Measurements from ENCODE around the gene LAD1. TPM values are rescaled to one million over a fixed set of nuclear protein-coding genes. Genes with fewer than 3 reads are reported as not detected.
A peak's percentile ranks its signal among the peaks of the same experiment; 100 is the strongest.

The LAD1 gene
- total and polyA plus RNA-seq, 2 experiments from 2014 or later, result not detected

- no peaks in the 10 kb centered on the region for H3K36me3 ChIP-seq (ENCODE audit: low read depth)
- WGBS, 2 experiments (ENCODE audit: low coverage in 1 of 2, low lambda C conversion rate in 2 of 2, missing lambda C conversion rate in 2 of 2), result 91 to 96% methylated on average over 7 of the region's 7 CpGs
- no peaks in the 10 kb centered on the region for H3K9me3 ChIP-seq (ENCODE audit: low read depth)
- H3K27me3 ChIP-seq (replicated peaks; ENCODE audit: insufficient read depth), result no peaks in the 10 kb centered on the region
- H3K9ac ChIP-seq, result no peak overlapping the region
- DNase-seq, result no peak
- no peak overlapping the region for H3K27ac ChIP-seq
- no peak overlapping the region for H3K4me3 ChIP-seq
- H2AFZ ChIP-seq, result no peak overlapping the region
- H3K4me1 ChIP-seq (ENCODE audit: insufficient read depth), result peaks cover 10% of the 10 kb centered on the region
- in situ Hi-C loops (cut with MboI), result no loop called here
- no peaks in the 10 kb centered on the region for H3K9me2 ChIP-seq (ENCODE audit: insufficient read depth)
- TF ChIP-seq EZH2phosphoT487 (IDR thresholded peaks at IDR 0.05; ENCODE audit: insufficient read depth, low read depth) (no peak), EZH2 (IDR thresholded peaks at IDR 0.05; ENCODE audit: insufficient read depth, poor library complexity, severe bottlenecking) (no peak)
- no peak overlapping the region for H3K4me2 ChIP-seq (ENCODE audit: unreplicated experiment)
- H4K20me1 ChIP-seq (ENCODE audit: insufficient read depth), result no peaks in the 10 kb centered on the region
- H3F3A ChIP-seq (ENCODE audit: insufficient read depth), result no peaks in the 10 kb centered on the region
- H3K79me2 ChIP-seq (ENCODE audit: insufficient read depth), result no peaks in the 10 kb centered on the region
These were observed 44.6 kb upstream of the LAD1 start for GRCh38 chr1:201443747-201444146.

GRCh38 chr1:201436969-201437368, 37.8 kb upstream of the LAD1 start:
- Histone ChIP-seq H3K4me2 (ENCODE audit: unreplicated experiment) (no peak overlapping the region), H2AFZ (no peak overlapping the region), H3K27ac (no peak overlapping the region), H3K79me2 (ENCODE audit: insufficient read depth) (no peaks in the 10 kb centered on the region), H4K20me1 (ENCODE audit: insufficient read depth) (no peaks in the 10 kb centered on the region), H3K4me1 (ENCODE audit: insufficient read depth) (peaks cover 10% of the 10 kb centered on the region), H3K9ac (no peak overlapping the region), H3K36me3 (ENCODE audit: low read depth) (no peaks in the 10 kb centered on the region), H3K9me2 (ENCODE audit: insufficient read depth) (no peaks in the 10 kb centered on the region), H3F3A (ENCODE audit: insufficient read depth) (0 out of 2 replicates have a peak, but pooled peaks cover 4% of the 10 kb centered on the region), H3K27me3 (replicated peaks; ENCODE audit: insufficient read depth) (no peaks in the 10 kb centered on the region), H3K4me3 (no peak overlapping the region), H3K9me3 (ENCODE audit: low read depth) (no peaks in the 10 kb centered on the region)
- DNase-seq, result no peak
- in situ Hi-C loops (cut with MboI), result no loop called here
- 56 to 64% methylated on average over 3 of the region's 3 CpGs for WGBS, 2 experiments (ENCODE audit: low coverage in 1 of 2, low lambda C conversion rate in 2 of 2, missing lambda C conversion rate in 2 of 2)
- no peak for TF ChIP-seq EZH2phosphoT487 (IDR thresholded peaks at IDR 0.05; ENCODE audit: insufficient read depth, low read depth)
- no peak for TF ChIP-seq EZH2 (IDR thresholded peaks at IDR 0.05; ENCODE audit: insufficient read depth, poor library complexity, severe bottlenecking)

- peaks cover 10% of the 10 kb centered on the region for H3K4me1 ChIP-seq (ENCODE audit: insufficient read depth)
- H3K4me3 ChIP-seq, result no peak overlapping the region
- H3K79me2 ChIP-seq (ENCODE audit: insufficient read depth), result no peaks in the 10 kb centered on the region
- H4K20me1 ChIP-seq (ENCODE audit: insufficient read depth), result no peaks in the 10 kb centered on the region
- no peaks in the 10 kb centered on the region for H3K36me3 ChIP-seq (ENCODE audit: low read depth)
- 65 to 72% methylated on average over 6 of the region's 6 CpGs for WGBS, 2 experiments (ENCODE audit: low coverage in 1 of 2, low lambda C conversion rate in 2 of 2, missing lambda C conversion rate in 2 of 2)
- no peaks in the 10 kb centered on the region for H3K27me3 ChIP-seq (replicated peaks; ENCODE audit: insufficient read depth)
- peak overlapping the region; percentile 60 for H3K4me2 ChIP-seq (ENCODE audit: unreplicated experiment)
- DNase-seq, result peak; percentile 33
- no peak overlapping the region for H3K27ac ChIP-seq
- H3K9me3 ChIP-seq (ENCODE audit: low read depth), result no peaks in the 10 kb centered on the region
- H3K9me2 ChIP-seq (ENCODE audit: insufficient read depth), result no peaks in the 10 kb centered on the region
- peak overlapping the region; percentile 17; the same call in 1 of the 2 replicates for H3K9ac ChIP-seq
- no peak for TF ChIP-seq EZH2 (IDR thresholded peaks at IDR 0.05; ENCODE audit: insufficient read depth, poor library complexity, severe bottlenecking)
- TF ChIP-seq EZH2phosphoT487 (IDR thresholded peaks at IDR 0.05; ENCODE audit: insufficient read depth, low read depth), result no peak
- in situ Hi-C loops (cut with MboI), result no loop called here
- 0 out of 2 replicates have a peak, but pooled peaks cover 4% of the 10 kb centered on the region for H3F3A ChIP-seq (ENCODE audit: insufficient read depth)
- no peak overlapping the region for H2AFZ ChIP-seq
These were observed 37.3 kb upstream of the LAD1 start for GRCh38 chr1:201436393-201436792.

- Histone ChIP-seq H3K36me3 (ENCODE audit: low read depth) (no peaks in the 10 kb centered on the region), H3K9me2 (ENCODE audit: insufficient read depth) (no peaks in the 10 kb centered on the region)
- 81 to 93% methylated on average over 3 of the region's 3 CpGs for WGBS, 2 experiments (ENCODE audit: low coverage in 1 of 2, low lambda C conversion rate in 2 of 2, missing lambda C conversion rate in 2 of 2)
These were observed 35.1 kb upstream of the LAD1 start for GRCh38 chr1:201434266-201434665.

GRCh38 chr1:201433609-201434008, 34.5 kb upstream of the LAD1 start:
- in situ Hi-C loops (cut with MboI), result no loop called here
- peaks cover 10% of the 10 kb centered on the region for H3K4me1 ChIP-seq (ENCODE audit: insufficient read depth)
- H3F3A ChIP-seq (ENCODE audit: insufficient read depth), result 0 out of 2 replicates have a peak, but pooled peaks cover 4% of the 10 kb centered on the region
- no peak overlapping the region for H3K9ac ChIP-seq
- no peak overlapping the region for H3K4me2 ChIP-seq (ENCODE audit: unreplicated experiment)
- DNase-seq, result no peak
- no peaks in the 10 kb centered on the region for H3K9me2 ChIP-seq (ENCODE audit: insufficient read depth)
- no peaks in the 10 kb centered on the region for H3K9me3 ChIP-seq (ENCODE audit: low read depth)
- H2AFZ ChIP-seq, result no peak overlapping the region
- no peaks in the 10 kb centered on the region for H3K36me3 ChIP-seq (ENCODE audit: low read depth)
- no peak for TF ChIP-seq EZH2 (IDR thresholded peaks at IDR 0.05; ENCODE audit: insufficient read depth, poor library complexity, severe bottlenecking)
- TF ChIP-seq EZH2phosphoT487 (IDR thresholded peaks at IDR 0.05; ENCODE audit: insufficient read depth, low read depth), result no peak
- no peak overlapping the region for H3K4me3 ChIP-seq
- H4K20me1 ChIP-seq (ENCODE audit: insufficient read depth), result no peaks in the 10 kb centered on the region
- WGBS, 2 experiments (ENCODE audit: low coverage in 1 of 2, low lambda C conversion rate in 2 of 2, missing lambda C conversion rate in 2 of 2), result 80% methylated on average over 6 of the region's 6 CpGs
- no peaks in the 10 kb centered on the region for H3K79me2 ChIP-seq (ENCODE audit: insufficient read depth)
- H3K27me3 ChIP-seq (replicated peaks; ENCODE audit: insufficient read depth), result no peaks in the 10 kb centered on the region
- no peak overlapping the region for H3K27ac ChIP-seq

More at GRCh38 chr1:201434266-201434665, 35.1 kb upstream of the LAD1 start:
- 0 out of 2 replicates have a peak, but pooled peaks cover 4% of the 10 kb centered on the region for H3F3A ChIP-seq (ENCODE audit: insufficient read depth)
- H3K9me3 ChIP-seq (ENCODE audit: low read depth), result no peaks in the 10 kb centered on the region
- H3K9ac ChIP-seq, result no peak overlapping the region
- in situ Hi-C loops (cut with MboI), result no loop called here
- H2AFZ ChIP-seq, result no peak overlapping the region
- no peaks in the 10 kb centered on the region for H3K27me3 ChIP-seq (replicated peaks; ENCODE audit: insufficient read depth)
- no peak overlapping the region for H3K4me2 ChIP-seq (ENCODE audit: unreplicated experiment)
- no peak for DNase-seq
- H3K79me2 ChIP-seq (ENCODE audit: insufficient read depth), result no peaks in the 10 kb centered on the region
- TF ChIP-seq EZH2phosphoT487 (IDR thresholded peaks at IDR 0.05; ENCODE audit: insufficient read depth, low read depth), result no peak
- no peaks in the 10 kb centered on the region for H4K20me1 ChIP-seq (ENCODE audit: insufficient read depth)
- no peak overlapping the region for H3K4me3 ChIP-seq
- no peak overlapping the region for H3K27ac ChIP-seq
- peaks cover 10% of the 10 kb centered on the region for H3K4me1 ChIP-seq (ENCODE audit: insufficient read depth)
